ENCODE measurements around the gene MSH3.
A peak's percentile ranks its signal among the peaks of the same experiment; 100 is the strongest.
"Not testable (repeated sequence)": the region's sequence is repeated elsewhere in the genome, so short reads cannot be mapped to it uniquely, and the experiment has no call there.

Gene MSH3

GRCh38 chr5:80659106-80659505 is 4.7 kb downstream of the MSH3 start:
- DNase-seq, result no peak

- not testable (repeated sequence) for DNase-seq
Measured at GRCh38 chr5:80660661-80661060, 6.2 kb downstream of the MSH3 start.

DNA sequence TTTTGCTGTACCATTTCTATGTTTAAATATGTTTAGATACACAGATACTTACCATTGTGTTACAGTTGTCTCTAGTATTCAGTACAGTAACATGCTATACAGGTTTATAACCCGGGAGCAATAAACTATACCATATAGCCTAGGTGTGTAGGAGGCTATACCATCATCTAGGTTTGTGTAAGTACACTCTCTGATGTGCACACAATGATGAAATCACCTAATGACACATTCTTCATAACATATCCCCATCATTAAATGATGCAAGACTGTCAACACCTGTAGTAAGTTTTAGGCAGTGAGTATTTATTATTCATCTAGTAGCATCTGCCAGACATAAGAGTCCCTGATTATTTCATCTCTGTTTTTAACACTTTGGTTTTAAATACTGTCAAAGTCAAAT is 7.7 kb downstream of the MSH3 start:
- DNase-seq, result no peak

DNA sequence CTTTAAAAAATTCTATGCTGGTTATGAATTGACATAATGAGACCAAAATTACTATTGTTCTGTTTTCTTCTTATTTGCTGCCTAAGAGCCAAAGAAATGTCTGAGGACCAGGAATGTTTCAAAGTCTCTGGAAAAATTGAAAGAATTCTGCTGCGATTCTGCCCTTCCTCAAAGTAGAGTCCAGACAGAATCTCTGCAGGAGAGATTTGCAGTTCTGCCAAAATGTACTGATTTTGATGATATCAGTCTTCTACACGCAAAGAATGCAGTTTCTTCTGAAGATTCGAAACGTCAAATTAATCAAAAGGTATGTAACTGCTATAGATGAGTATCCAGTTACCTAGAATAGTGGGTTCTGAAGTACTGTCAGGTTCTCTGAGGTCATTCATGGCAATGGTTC is 10.6 kb downstream of the MSH3 start:
- DNase-seq, result no peak

DNA sequence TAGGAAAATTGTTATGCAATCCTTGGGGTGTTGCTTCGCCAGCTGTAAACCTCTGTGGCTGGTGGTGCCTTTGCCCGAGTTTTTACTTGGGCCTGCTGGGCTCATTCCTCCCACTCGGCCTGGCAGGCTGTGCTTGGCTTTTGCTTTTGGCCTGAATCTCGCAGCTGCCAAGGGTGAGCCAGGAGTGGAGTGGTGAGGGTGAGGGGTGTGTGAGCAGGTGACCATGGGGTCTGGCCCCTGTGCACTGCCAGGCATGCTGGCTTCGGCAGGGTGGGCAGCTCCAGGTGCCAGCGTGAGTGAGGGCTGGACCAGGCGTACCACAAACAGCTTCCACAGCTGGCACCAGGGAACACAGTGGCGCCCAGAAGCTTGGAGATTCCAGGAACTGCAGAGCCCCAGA is 12.9 kb downstream of the MSH3 start:
- no peak for DNase-seq

- DNase-seq, result no peak
Measured at GRCh38 chr5:80668016-80668969, 13.8 kb downstream of the MSH3 start.

GRCh38 chr5:80672140-80672736 is 17.8 kb downstream of the MSH3 start:
- peak; percentile 2 to 41 for DNase-seq

DNA sequence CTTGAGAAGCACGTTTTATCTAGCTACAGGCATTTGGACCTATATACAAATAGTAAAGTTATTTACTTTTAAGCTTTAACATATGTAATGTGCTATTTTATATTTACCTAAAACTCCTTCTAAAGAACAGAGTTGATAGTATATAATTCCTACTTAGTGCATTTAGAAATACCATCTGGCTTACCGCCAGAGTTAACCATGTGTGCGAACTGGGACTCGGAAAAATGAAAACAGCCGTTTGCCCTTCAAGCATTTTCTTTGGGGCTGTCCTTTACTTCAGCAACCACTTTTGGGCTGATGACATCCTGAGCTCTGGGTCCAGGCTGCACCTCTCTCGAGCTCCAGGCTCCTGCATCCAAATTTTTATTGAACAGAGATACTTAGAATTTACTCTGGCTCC is 22.3 kb downstream of the MSH3 start:
- no peak for DNase-seq

- no peak for DNase-seq
Measured at GRCh38 chr5:80686757-80687156, 32.3 kb downstream of the MSH3 start.

DNA sequence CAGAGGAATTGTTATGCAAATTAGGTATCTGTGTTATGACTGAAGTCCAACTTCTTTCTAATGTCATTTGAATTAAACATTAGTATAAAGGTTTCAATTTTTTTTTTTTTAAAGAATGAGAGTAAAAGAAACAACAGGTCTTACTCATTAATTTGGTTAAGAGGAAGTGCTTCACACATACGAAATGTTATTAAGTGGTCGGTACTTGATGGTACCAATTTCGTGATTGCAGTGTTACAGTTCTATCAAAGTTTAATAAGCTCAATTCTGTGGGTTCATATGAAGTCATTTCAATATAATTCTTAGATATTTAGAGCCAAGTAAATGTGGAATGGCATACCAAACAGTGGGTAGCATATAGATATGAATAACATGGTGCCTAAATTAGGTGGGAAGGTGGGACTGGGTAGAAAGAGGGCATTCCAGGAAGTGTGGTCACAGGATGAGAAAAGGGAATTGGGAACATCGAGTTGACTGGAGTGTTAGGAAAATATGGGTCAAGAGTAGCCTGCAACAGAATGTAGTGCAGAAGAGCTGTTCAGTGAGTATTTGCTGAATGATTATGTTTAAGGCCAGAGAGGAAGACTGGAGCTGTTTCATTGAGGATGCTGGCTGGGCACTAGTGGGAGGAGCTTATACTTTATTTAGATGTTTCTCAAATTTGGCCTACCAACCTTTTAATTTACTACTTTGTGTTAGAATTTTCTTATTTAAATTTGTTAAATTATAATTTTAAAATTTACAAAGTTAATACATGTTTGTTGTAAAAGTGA is 34.4 kb downstream of the MSH3 start:
- DNase-seq, result no peak

DNA sequence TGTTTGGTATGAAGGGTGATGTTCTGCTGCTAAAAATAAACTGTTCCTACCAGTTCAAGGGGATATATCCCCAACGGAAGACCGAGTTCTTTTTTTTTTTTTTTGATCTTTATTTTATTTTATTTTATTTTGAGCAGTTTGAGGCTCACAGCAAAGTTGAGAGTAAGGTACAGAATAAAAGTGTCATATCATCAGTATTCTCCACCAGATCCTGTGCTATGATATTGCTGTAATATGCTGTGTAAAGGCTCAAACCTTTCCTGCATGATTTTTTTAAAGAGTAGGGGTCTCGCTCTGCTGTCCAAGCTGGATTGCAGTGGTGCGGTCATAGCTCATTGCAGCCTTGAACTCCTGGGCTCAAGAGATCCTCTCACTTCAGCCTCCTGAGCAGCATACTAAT is 35.2 kb downstream of the MSH3 start:
- DNase-seq, result no peak

DNA sequence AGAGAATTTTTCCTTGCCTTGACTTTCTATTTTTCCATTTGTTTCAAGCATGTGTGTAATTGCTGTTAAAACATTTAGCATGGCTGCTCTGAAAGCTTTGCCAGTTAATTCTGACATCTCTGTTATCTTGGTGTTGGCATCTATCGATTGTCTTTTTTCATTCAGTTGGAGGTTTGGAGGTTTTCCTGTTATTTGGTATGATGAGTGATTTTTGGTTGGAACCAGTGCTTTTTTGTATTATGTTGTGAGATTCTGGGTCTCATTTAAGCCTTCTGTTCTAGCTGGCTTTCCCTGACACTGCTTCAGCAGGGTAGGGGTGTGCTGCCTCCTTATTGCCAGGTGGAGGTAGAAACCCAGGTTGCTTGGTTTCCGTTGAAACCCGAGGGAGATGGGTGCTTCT is 41.2 kb downstream of the MSH3 start:
- no peak for DNase-seq

- no peak for DNase-seq
Measured at GRCh38 chr5:80696450-80696849, 42.0 kb downstream of the MSH3 start.

DNA sequence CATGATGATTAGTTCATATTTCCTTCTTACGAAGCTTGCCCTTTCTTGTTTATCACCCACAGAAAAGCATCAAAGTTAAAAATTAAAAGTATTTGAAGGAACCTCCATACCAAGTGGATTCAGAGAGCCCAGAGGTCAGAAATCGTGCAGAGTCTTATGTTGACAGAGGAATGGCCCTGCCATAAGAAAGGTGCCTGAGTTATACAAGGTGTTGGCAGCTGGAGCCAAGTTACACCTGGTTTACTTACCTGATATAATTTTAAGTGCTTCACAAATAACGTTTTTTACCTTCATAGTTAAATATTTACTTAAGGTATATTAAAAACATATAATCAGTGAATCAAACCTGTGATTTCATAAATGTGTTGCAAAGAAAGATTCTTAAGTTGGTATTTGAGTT is 42.6 kb downstream of the MSH3 start:
- no peak for DNase-seq

GRCh38 chr5:80698369-80698768 is 43.9 kb downstream of the MSH3 start:
- DNase-seq, result no peak

DNA sequence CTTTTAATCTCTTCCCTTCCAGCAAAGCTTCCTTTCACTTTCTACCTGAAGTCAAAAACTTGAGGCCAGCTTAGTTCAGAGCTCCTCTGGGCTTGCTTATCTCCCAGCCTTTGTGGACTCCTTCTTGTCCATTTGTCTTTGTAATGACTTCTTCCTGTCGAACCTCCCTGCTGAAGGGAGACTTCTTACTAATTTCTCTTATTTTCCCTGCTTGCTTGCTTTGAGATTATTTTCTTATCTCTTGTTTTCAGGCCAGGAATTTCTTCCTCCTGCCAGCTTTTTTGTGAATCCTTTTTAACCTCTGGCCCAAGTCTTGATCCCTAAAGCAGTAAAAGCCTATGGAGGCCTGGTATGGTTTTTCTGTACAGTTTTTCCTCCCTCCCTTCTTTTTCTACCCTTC is 47.1 kb downstream of the MSH3 start:
- no peak for DNase-seq

- DNase-seq, result no peak
Measured at GRCh38 chr5:80703291-80703690, 48.8 kb downstream of the MSH3 start.

- DNase-seq, result no peak
Measured at GRCh38 chr5:80703747-80704146, 49.3 kb downstream of the MSH3 start.

DNA sequence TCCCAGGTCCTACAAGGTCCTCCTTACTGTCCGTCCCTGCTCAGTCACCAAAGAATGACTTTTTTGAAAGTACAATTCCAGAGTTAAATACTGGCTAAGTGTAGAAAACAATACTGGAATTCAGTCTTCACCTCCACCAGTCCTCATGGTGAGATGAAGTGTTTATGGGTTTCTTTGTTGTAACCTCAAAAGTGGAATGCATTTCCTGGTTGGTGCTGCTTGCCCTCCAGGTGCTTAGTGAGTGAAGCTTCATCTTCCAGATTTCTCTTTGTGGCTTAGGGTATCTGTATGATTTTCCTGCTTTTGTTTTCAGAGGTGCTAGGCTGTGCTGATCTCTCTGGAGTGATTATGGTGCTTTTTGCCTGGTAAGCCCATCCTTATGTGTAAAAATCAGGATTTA is 49.8 kb downstream of the MSH3 start:
- no peak for DNase-seq

GRCh38 chr5:80705216-80705769 is 50.8 kb downstream of the MSH3 start:
- no peak for DNase-seq

DNA sequence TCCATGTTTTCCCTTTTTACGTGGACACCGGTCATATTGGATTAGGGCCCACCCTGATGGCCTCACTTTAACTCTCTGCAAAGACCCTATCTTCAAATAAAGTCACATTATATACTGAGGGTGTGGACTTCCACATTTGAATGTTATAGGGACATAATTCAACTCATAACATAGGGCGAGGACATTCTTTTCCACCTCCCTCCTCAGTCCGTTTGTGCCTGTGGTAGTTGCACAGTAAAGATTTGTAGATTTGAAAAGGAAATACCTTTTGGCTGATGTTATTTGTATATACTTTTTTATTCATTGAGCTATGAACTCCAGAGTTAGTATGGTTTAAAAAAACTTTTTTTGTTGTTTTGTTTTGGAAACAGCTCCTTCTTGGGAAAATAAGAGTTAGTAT is 51.3 kb downstream of the MSH3 start:
- DNase-seq, result no peak

DNA sequence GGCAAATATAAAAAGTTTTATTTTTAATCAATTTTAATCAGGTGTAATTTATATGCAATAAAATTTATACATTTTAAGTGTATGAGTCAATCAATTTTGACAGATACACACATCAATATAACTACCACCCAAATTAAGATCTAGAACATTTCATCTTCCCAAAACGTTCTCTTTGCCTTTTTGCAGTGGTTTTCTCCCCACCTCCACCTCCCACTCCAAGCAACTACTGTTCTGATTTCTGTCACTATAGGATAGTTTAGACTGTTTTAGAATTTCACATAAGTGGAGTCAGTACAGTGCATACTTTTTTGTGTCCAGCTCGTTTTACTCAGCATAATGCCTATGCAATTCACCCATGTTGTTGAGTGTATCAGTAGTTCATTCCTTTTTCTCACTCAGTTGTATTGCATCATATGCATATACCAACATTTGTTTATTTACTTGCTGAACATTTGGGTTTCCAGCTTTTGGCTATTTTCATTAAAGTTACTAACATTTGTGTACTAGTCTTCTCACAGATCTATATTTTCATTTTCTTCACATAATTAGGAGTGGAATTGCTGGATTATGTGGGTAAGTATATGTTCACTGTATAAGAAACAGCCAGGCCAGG is 52.5 kb downstream of the MSH3 start:
- no peak for DNase-seq

- no peak for DNase-seq
Measured at GRCh38 chr5:80707645-80708044, 53.2 kb downstream of the MSH3 start.

Measured in NCI-H1930 (cell line).